HG02759 (cell line): ENCODE measurements around the gene RASGEF1B.
A peak's percentile ranks its signal among the peaks of the same experiment; 100 is the strongest.

Experiments used
- ATAC-seq: cut with Tn5 transposase; IDR thresholded peaks from one replicate; pipeline ENCODE4 v1.9.1; 2021; ENCODE audit warnings: mild to moderate bottlenecking, moderate library complexity; ENCODE audit not compliant: unreplicated experiment

The RASGEF1B gene

GRCh38 chr4:81471588-81472280, at the start of gene RASGEF1B:
Gene RASGEF1B (minus strand): TSS chr4:81471907. CDS start chr4:81459508, 12,399 bp downstream.
- peak; percentile 95 for ATAC-seq

- ATAC-seq = no peak
These were observed 48.1 kb upstream of the RASGEF1B start for GRCh38 chr4:81519856-81520255.

GRCh38 chr4:81519427-81519773, 47.7 kb upstream of the RASGEF1B start:
- no peak for ATAC-seq

- no peak for ATAC-seq
These were observed 47.2 kb upstream of the RASGEF1B start for GRCh38 chr4:81518762-81519426.

GRCh38 chr4:81516241-81516640, 44.5 kb upstream of the RASGEF1B start:
- peak; percentile 69 for ATAC-seq

- no peak for ATAC-seq
These were observed 41.2 kb upstream of the RASGEF1B start for GRCh38 chr4:81512757-81513501.

GRCh38 chr4:81512001-81512756, 40.5 kb upstream of the RASGEF1B start:
- no peak for ATAC-seq

GRCh38 chr4:81510643-81511178, 39.0 kb upstream of the RASGEF1B start:
- no peak for ATAC-seq

GRCh38 chr4:81509822-81510221, 38.1 kb upstream of the RASGEF1B start:
- ATAC-seq = no peak

- no peak for ATAC-seq
These were observed 37.5 kb upstream of the RASGEF1B start for GRCh38 chr4:81509191-81509590.

GRCh38 chr4:81508411-81509185, 36.9 kb upstream of the RASGEF1B start:
- ATAC-seq = no peak

GRCh38 chr4:81507530-81507929, 35.8 kb upstream of the RASGEF1B start:
- no peak for ATAC-seq

GRCh38 chr4:81506731-81507130, 35.0 kb upstream of the RASGEF1B start:
- ATAC-seq = peak; percentile 78

GRCh38 chr4:81505726-81506125, 34.0 kb upstream of the RASGEF1B start:
- no peak for ATAC-seq

- ATAC-seq = peak; percentile 50
These were observed 33.4 kb upstream of the RASGEF1B start for GRCh38 chr4:81505004-81505598.

- no peak for ATAC-seq
These were observed 32.7 kb upstream of the RASGEF1B start for GRCh38 chr4:81504112-81505003.

- ATAC-seq = no peak
These were observed 31.9 kb upstream of the RASGEF1B start for GRCh38 chr4:81503586-81503985.

GRCh38 chr4:81502564-81502963, 30.9 kb upstream of the RASGEF1B start:
- no peak for ATAC-seq

GRCh38 chr4:81499840-81500239, 28.1 kb upstream of the RASGEF1B start:
- no peak for ATAC-seq
